CD4-positive, alpha-beta T cell treated with Interleukin-21 for 1 hour (primary cell): ENCODE results near the gene ZBTB11.
"Not testable (repeated sequence)": the region's sequence is repeated elsewhere in the genome, so short reads cannot be mapped to it uniquely, and the experiment has no call there.

Experiments used
- DNase-seq: peaks from one replicate; pipeline ENCODE4 v3.0.0-alpha.2; 2020

The ZBTB11 gene

GRCh38 chr3:101613014-101613413, 63.9 kb downstream of the ZBTB11 start:
- not testable (repeated sequence) for DNase-seq

- DNase-seq, result no peak
Observed at GRCh38 chr3:101611023-101611422, 65.9 kb downstream of the ZBTB11 start.

GRCh38 chr3:101605398-101605797, 71.5 kb downstream of the ZBTB11 start:
- not testable (repeated sequence) for DNase-seq

GRCh38 chr3:101603184-101603583, 73.7 kb downstream of the ZBTB11 start:
- no peak for DNase-seq

- DNase-seq, result no peak
Observed at GRCh38 chr3:101602731-101603130, 74.2 kb downstream of the ZBTB11 start.
